ENCODE data around the gene BCL7A.

Gene BCL7A

DNA sequence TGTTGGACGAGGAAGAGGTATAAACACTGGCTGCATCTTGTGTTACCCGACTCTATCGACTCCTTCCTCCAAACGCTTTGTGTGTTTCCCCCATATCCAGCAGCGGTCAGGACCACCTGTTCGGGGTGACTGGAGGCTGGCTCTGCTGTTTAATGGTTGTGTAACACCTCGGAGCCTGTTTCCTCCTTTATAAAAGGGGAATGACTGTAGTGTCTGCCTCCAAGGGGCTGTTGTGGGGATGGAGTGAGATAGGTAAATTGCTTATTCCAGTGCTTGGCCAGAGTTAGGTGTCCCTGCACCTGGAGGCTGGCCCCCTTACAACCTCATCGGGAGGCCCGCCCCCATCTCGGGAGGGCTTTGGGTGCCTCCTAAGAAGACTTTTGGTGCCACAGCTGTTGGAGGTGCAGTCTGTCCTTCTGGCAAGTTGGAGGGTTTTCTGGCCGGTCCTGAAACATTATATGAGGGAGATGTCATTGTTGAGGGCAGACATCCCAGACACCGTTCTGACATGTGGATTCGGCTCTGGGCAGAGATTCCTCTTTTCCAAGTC, 57.9 kb downstream of the BCL7A start:
- DNase-seq: peak; percentile 35 to 38

DNA sequence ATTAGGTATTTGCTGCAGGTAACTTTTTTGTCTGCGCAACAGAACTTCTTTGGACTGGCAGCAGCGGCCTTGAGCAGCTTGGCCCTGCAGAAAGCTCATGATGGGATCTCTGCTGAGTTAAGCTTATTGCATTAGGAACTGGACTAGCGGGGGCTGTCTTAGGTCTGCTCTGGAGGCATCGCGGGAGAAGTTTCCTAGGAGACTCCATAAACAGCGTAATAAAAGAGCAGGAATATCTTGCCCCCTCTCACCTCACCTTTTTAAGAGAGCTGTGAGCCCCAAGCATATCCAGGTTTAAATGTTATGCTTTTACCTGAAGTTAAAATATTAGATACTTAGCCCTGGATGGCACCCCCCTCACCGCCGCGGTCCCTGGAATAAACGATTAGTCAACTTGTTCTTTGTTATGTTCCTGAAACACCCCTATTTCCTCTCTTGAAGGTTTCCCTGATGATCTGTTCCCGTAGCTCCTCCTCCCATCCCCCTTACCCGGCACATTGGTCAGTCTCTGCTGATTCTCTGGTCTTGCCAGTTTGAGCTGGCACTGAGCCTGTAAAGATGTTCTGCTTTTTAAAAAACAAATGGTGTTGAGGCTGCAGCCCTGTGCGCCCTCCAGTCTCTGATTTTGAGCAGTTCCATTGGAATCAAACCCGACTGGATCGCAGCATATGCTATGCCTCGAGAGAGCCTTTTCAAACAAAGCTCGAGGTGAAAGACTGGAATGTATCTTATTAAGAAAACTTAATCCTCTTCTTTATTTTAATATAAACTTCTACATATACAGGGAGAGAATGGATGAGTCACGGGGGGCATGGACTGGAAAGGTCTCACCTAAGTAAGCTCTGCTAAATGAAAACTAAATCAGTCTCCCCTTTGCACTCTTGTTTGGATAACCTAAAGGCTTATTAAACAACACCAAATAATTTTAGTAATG, 58.7 kb downstream of the BCL7A start:
- DNase-seq: peak; percentile 78 to 85

GRCh38 chr12:122081083-122081696, 59.5 kb downstream of the BCL7A start:
- no peak for DNase-seq

DNA sequence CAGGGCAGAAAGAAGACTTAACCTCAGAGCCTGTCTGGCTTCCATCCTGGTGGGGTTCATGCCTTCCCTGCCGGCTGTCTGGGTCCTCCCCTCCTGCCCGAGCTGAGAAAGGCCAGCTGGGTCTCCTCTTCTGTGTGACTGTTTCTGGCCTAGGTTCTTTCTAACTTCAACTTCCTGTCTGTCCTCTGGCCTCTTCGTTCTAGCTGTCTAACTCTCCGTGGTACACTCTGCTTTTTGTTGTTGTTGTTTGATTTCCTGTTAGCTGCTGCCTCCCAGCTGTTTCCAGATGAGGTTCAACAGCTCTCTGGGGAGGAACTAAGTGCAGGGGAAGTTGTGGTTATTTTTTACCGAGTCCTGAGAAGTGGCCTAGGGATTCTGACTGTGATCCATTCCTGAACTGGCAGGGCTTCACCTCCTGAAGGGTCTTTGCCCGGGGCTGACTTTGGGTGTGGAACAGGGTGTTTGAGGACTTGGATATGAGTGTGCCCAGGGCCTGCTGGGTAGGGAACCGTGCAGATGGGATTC, 60.1 kb downstream of the BCL7A start:
- peak; percentile 52 to 71 for DNase-seq

DNA sequence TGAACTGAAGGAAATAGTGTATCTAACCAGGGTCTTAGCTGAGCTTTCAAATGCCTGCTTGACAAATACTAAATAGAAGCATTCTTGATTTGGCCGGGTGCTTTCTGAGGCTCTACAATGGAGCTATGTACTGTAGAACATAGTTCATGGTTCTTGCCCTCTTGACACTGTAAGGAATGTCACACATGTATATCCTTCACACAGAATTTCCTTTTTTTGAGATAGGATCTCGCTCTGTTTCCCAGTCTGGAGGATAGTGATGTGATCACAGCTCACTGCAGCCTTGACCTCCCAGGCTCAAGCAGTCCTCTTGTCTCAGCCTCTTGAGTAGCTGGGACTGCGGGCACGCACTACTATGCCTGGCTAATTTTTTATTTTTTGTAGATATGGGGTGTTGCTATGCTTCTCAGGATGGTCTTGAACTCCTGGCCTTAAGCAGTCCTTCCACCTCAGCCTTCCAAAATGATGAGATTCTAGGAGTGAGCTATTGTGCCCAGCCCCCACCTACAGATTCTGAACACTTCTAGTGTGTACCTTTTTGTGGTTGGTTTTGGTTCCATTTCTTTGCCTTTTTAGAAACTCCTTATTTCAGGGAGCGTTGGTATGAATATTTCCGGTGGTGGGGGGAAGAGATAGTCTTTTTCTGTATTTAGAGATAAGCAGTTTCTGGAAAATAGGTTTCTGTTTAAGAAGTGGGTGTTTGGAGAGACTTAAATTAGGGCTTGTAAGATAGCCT, 61.1 kb downstream of the BCL7A start:
- no peak for DNase-seq

DNA sequence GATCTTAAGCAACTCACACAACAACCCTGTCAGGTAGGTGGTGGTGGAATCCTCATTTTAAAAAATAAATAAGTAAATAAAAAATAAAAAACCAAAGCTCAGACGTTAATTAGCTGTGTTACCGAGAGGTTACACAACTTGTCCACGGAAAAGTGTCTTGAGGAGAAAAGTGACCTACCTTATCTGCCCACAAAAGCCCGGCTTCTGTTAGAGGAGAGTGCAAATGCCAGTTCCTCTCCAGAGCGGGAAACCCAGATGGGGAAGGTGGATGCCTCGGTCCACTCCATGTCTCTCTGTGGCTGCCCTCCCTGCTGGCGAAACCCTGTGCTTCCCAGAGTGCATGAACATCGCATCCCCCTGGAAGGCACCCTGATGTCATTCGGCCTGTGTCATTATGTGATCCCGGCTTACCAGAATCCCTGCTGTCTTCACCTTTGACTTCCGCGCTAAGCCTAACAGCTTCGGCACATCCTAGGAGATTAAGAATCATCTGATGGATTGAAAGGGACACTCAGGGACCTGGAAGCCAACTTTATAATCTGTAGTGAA, 63.2 kb downstream of the BCL7A start:
- DNase-seq: no peak

- DNase-seq: no peak
Measured at GRCh38 chr12:122085591-122085990, 63.9 kb downstream of the BCL7A start.

DNA sequence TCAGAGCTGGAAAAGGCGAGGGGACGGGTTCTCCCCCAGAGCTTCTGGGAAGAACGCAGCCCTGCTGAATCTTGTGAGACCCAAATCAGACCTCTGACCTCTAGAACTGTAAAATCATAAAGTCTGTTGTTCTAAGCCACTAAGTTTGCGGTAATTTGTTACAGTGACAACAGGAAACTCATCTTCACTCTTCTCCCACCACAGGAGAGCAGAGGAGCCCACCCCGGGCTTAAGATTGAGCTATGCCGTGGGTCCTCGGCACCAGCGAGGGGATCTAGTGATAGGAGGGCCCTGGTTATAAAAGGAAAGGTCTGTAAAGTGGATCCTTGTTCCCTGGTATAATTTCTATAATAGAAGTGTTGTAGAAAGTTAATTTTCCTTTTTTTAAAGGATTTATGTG, 64.4 kb downstream of the BCL7A start:
- DNase-seq: no peak

DNA sequence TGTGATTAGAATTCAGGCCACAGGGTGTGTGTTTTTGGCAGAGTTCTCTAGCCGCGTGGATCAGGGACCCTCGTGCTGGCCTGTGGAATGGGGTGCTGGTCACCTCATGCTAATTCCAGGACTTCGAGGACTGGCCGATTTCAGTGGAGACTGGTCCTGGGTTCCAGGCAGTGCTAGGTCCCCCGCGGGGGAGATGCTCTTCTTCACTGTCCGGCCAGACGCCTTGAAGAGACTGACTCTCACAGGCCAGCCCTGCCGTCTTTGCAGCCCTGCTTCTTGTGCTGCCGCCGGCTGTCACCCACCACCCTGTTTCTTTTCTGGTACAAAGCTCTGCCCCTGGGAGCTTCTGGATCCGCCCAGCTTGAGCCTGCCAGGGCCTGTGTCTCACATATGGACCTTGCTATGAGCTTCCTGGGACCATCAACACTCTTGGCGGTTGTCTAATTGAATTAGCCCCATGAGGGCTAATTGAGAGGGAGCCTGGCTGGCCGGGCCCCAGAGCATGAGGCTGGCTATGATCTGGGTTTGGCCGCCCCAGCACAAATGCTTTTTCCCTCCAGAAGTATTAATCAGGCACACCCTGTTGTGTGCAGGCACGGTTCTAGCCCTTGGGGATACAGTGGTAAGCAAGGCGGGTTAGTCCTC, 65.1 kb downstream of the BCL7A start:
- DNase-seq: no peak

DNA sequence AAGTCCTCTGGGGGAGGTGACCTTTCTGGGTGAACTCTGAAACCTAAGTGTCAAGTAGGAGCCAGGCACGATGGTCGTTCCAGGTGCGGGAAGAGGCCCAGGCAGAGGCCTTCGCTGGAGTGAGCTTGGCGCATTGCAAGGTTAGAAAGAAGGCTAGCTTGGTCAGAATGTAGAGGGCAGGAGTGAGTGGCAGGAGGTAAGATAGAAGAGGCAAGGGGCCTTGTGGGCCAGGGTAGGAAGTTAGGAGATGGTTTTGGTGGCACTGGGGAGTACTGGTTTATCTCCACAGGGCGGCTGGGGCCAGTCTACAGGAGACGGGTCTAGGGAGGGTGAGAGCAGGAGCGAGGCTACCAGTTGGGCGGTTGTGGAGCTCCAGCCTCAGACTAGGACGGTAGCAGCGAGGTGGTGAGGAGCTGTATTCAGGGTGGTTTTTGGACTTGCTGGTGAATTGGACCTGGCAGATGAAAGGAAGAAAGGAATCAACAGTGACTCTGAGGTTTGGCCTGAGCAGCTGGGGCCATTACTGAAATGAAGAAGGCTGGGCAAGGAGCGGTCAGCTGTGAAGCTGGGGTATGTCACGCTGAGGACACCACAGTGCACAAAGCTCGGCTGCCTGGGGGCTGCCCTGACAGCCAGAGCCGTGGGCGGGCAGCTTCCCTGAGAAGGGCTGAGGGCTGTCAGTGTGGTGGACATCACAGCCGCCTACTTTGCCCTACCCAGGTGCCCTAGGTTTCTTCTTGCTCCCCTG, 65.9 kb downstream of the BCL7A start:
- no peak for DNase-seq

DNA sequence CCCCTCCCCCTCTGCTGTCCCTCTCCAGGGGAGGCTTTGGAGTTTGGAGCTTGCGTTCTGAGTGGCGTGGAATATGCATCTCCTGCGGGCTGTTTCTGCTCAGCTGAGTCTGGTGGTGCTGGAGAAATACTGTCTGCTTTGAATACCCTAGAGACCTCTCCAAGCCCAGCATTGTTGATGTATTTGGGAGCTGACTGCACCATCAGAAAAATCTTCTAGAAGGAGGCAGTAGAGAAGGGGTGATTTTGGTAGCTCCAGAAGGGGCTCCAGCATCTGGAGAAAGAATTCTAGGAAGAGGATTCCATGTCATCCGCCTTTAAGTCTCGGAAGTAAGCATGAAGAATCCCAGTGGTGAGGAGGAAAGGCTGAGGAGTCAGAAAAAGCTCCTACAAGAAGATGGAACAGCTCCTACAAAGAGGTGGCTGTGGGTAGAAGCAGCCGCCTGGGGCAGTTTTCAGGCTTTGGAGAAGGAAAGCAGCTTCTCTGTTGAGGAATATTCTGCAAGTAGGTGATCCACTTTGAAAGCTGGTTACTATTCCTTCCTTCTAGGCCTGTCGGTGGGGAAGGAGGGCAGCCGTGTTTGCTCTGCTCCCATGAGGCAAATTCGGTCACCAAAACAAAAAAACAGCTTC, 66.6 kb downstream of the BCL7A start:
- no peak for DNase-seq

DNA sequence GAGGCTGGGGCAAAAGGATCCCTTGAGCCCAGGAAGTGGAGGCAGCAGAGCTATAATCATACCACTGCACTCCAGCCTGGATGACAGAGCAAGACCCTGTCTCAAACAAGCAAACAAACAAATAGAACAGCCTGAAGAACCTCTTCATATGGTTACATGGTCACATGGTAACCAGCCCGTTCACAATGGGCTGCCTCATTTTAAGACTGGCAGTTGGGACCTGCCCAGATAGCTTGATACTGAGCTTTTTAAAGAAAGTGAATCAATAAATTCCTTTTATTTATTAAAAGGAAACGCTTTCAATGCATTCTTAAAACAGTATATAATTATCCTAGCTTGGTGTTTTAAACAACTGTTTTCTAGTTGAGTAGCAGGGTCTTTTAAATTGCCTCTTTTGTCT, 67.4 kb downstream of the BCL7A start:
- no peak for DNase-seq

- DNase-seq: no peak
Measured at GRCh38 chr12:122090759-122091515, 69.3 kb downstream of the BCL7A start.

DNA sequence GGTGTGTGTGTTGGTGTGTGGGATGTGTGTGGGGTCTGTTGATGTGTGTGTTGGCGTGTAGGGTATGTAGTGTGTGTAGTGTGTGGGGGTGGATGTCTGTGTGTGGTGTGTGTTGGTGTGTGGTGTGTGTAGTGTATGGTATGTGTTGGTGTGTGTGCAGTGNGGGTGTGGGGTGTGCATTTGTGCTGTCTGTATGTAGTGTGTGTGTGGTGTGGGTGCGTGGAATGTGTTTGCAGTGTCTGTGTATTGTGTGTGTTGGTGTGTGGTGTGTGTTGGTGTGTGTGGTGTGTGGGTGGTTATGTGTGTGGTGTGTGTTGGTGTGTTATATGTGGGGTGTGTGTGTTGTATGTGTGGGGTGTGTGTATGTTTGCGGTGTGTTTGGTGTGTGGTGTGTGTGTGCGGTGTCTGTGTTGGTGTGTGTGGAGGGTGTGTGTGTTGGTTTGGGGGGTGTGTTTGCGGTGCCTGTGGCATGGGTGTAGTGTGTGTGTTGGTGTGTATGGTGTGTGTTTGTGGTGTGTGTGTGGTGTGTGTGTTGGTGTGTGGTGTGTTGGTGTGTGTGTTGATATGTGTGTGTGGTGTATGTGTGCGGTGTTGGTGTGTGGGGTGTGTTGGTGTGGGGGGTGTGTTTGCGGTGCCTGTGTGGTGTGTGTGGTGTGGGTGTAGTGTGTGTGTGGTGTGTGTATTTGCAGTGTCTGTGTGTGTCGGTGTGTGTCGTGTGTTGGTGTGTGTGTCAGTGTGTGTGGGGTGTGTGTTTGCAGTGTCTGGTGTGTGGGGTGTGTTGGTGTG, 71.6 kb downstream of the BCL7A start:
- DNase-seq: no peak

- DNase-seq: no peak
Measured at GRCh38 chr12:122094137-122094734, 72.6 kb downstream of the BCL7A start.

DNA sequence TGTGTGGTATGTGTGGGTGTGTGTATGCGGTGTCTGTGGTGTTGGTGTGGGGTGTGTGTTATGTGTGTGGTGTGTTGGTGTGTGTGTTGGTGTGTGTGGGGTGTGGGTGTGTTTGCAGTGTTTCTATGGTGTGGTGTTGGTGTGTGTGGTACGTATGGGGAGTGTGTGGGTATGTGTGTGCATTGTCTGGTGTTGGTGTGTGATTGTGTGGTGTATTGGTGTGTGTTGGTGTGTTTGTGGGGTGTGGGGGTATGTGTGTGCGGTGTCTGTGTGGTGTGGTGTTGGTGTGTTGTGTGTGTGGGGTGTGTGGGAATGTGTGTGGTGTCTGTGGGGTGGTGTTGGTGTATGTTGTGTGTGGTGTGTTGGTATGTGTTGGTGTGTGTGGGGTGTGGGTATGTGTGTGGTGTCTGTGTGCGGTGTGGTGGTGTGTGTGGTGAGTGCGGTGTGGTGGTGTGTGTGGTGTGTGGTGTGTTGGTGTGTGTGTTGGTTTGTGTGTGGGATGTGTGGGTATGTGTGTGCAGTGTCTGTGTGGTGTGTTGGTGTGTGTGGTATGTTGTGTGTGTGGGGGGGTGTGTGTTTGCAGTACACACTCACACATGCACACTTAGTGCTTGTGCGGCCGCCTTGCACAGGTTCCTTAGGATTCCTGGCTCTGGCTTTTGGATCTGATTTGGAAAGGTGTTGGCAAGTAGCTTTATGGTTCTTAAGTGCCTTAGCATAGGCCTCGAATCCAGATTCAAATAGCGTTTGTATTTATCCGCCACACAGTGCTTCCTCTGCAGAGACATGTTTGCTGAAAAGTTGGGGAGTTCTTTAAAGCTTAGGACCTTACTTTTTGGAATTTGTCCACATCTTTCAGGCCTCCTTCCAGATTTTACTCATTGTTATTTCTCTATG, 73.3 kb downstream of the BCL7A start:
- DNase-seq: no peak

- DNase-seq: no peak
Measured at GRCh38 chr12:122096014-122096413, 74.3 kb downstream of the BCL7A start.
